Smooth muscle cell (in vitro differentiated cells): ENCODE results near the gene EFHC1. TPM values are rescaled to one million over a fixed set of nuclear protein-coding genes. Genes with fewer than 3 reads are reported as not detected.

Experiments used
- DNase-seq: peaks from one replicate; lab custom pipeline; 2025; ENCODE audit not compliant: unreplicated experiment; lab: John Stamatoyannopoulos, UW
- H2AFZ ChIP-seq: fragments of 200-600 bp; sonication (generic); 2 replicates; pipeline ENCODE4 v1.6.0; 2016; ENCODE audit warnings: antibody characterized with exemption, low read depth, mild to moderate bottlenecking
- H3F3A ChIP-seq: fragments of 200-600 bp; sonication (generic); 2 replicates; pipeline ENCODE4 v1.6.0; 2017; ENCODE audit warnings: antibody characterized with exemption, low read depth
- H3K27ac ChIP-seq: fragments of 200-600 bp; sonication (generic); 2 replicates; pipeline ENCODE4 v1.5.1; 2016; ENCODE audit warnings: low read depth, mild to moderate bottlenecking
- H3K27me3 ChIP-seq: fragments of 200-600 bp; sonication (generic); 2 replicates; pipeline ENCODE4 v1.6.1; 2016; ENCODE audit warnings: low read depth, mild to moderate bottlenecking
- H3K36me3 ChIP-seq: fragments of 200-600 bp; sonication (generic); 2 replicates; pipeline ENCODE4 v1.5.1; 2016; ENCODE audit warnings: low read depth
- H3K4me1 ChIP-seq: fragments of 200-600 bp; sonication (generic); 2 replicates; pipeline ENCODE4 v1.5.1; 2016; ENCODE audit warnings: low read depth
- H3K4me2 ChIP-seq: fragments of 200-600 bp; sonication (generic); 2 replicates; pipeline ENCODE4 v1.6.0; 2016; ENCODE audit warnings: mild to moderate bottlenecking
- H3K4me3 ChIP-seq: fragments of 200-600 bp; sonication (generic); 2 replicates; pipeline ENCODE4 v1.5.1; 2016; ENCODE audit warnings: mild to moderate bottlenecking
- H3K79me2 ChIP-seq: fragments of 200-600 bp; sonication (generic); 2 replicates; pipeline ENCODE4 v1.6.0; 2016; ENCODE audit warnings: low read depth, mild to moderate bottlenecking
- H3K9ac ChIP-seq: fragments of 200-600 bp; sonication (generic); 2 replicates; pipeline ENCODE4 v1.6.0; 2016; ENCODE audit warnings: low read depth
- H3K9me3 ChIP-seq: fragments of 200-600 bp; sonication (generic); replicated peaks from 2 replicates; pipeline ENCODE4 v1.5.1; 2016; ENCODE audit warnings: low read depth
- H4K20me1 ChIP-seq: fragments of 200-600 bp; sonication (generic); 2 replicates; pipeline ENCODE4 v1.6.0; 2016; ENCODE audit warnings: low read depth
- WGBS: methylation state at CpG from one replicate; pipeline ENCODE4 v1.1.7; 2016; ENCODE audit warnings: low lambda C conversion rate; 5-methylcytosine and 5-hydroxymethylcytosine counted together
- polyA plus RNA-seq: library from polyadenylated mRNA; unstranded; fragments of >200 nt; fragmentation: Nextera tagmentation; extraction: Ambion mirVana; gene quantifications from 2 replicates; pipeline ENCODE4 v1.2.1, GENCODE V29; 2016
- total RNA-seq: library from RNA; depleted of rRNA; stranded (reverse); fragments of >200 nt; gene quantifications from 2 replicates; pipeline ENCODE4 v1.2.3, GENCODE V29; 2014
- TF ChIP-seq, protein P1 (sequence below): fragments of 200-600 bp; sonication (generic); IDR thresholded peaks from 2 replicates; pipeline ENCODE4 v1.5.1; 2017; ENCODE audit warnings: borderline replicate concordance, mild to moderate bottlenecking, antibody characterized with exemption; ENCODE audit not compliant: insufficient read depth, poor library complexity, severe bottlenecking

The EFHC1 gene
- total and polyA plus RNA-seq, 2 experiments from 2014 or later = 11.0 to 25.9 TPM

DNA sequence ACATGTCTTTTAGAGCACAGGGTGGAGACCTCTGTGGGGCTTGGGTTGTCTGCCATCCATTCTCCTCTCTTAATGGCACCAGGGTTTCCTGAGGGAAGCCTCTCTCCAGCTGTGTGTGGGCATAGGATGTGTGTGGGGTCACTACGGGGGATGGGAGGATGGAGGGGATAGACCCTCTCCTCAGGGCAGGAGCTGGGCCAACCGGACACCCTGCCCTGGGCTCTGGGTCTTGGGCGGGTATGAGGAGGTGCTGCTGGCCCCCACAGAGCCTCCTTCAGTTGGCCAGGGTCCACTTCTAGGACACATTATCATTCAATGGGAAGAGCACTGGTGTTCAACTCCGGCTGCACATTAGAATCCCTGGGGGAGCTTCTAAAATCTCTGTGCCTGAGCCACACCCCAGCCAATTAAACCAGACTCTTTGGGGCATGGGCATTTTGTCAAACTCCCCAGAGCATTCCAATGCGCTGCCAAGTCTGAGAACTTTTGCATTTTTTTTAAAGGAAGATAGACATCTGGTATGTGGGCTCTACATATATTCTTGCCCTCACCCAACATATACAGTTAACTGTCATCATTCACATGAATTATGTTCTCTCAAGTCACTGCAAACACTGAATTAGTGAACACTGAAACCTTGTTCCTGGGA, 118.2 kb downstream of the EFHC1 start:
- H3K4me3 ChIP-seq = no peak overlapping the region
- WGBS = 98% methylated on average over 5 of the region's 5 CpGs
- no peak overlapping the region for H3K9ac ChIP-seq
- H3K4me1 ChIP-seq = peaks cover 17% of the 10 kb centered on the region
- no peak for DNase-seq
- no peaks in the 10 kb centered on the region for H3K9me3 ChIP-seq
- no peak overlapping the region for H2AFZ ChIP-seq
- H3F3A ChIP-seq = peaks cover 7% of the 10 kb centered on the region
- TF ChIP-seq, protein P1, sequence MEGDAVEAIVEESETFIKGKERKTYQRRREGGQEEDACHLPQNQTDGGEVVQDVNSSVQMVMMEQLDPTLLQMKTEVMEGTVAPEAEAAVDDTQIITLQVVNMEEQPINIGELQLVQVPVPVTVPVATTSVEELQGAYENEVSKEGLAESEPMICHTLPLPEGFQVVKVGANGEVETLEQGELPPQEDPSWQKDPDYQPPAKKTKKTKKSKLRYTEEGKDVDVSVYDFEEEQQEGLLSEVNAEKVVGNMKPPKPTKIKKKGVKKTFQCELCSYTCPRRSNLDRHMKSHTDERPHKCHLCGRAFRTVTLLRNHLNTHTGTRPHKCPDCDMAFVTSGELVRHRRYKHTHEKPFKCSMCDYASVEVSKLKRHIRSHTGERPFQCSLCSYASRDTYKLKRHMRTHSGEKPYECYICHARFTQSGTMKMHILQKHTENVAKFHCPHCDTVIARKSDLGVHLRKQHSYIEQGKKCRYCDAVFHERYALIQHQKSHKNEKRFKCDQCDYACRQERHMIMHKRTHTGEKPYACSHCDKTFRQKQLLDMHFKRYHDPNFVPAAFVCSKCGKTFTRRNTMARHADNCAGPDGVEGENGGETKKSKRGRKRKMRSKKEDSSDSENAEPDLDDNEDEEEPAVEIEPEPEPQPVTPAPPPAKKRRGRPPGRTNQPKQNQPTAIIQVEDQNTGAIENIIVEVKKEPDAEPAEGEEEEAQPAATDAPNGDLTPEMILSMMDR = no peak
- H3K27me3 ChIP-seq = no peaks in the 10 kb centered on the region
- H3K36me3 ChIP-seq = no peaks in the 10 kb centered on the region
- H3K27ac ChIP-seq = peak overlapping the region; percentile 71
- peak overlapping the region; percentile 72 for H3K4me2 ChIP-seq
- H3K79me2 ChIP-seq = peaks cover 53% of the 10 kb centered on the region
- H4K20me1 ChIP-seq = no peaks in the 10 kb centered on the region

DNA sequence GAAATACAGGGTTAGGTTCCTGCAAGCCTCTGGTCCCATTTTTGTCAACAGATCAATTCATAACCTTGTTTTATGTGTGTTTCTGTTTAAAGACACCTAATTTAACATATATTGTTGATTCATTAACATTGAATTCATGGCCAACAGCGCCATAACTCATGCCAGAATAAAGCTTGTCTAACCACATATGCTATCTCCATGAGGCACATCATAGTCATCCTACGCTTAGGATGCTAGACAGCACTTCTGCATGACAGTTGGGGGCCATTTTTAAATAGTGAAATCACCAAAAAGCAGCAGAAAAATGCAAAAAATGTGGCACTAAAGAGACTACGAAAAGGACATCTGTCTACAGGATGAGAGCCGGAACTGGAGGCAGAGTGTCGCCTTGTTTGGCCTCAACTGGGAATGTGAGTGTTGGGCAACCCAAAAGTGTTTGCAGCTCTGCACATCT, 118.8 kb downstream of the EFHC1 start:
- no peaks in the 10 kb centered on the region for H3K27me3 ChIP-seq
- H3K4me2 ChIP-seq = peak overlapping the region; percentile 72
- TF ChIP-seq, protein P1 = no peak
- H3K4me3 ChIP-seq = no peak overlapping the region
- H2AFZ ChIP-seq = no peak overlapping the region
- no peaks in the 10 kb centered on the region for H3K36me3 ChIP-seq
- H3K4me1 ChIP-seq = peaks cover 21% of the 10 kb centered on the region
- H3K9ac ChIP-seq = no peak overlapping the region
- DNase-seq = no peak
- no peaks in the 10 kb centered on the region for H3K9me3 ChIP-seq
- H3K27ac ChIP-seq = peak overlapping the region; percentile 71
- H3K79me2 ChIP-seq = peaks cover 50% of the 10 kb centered on the region
- peaks cover 7% of the 10 kb centered on the region for H3F3A ChIP-seq
- no peaks in the 10 kb centered on the region for H4K20me1 ChIP-seq
- WGBS = 26% methylated on average over 5 of the region's 5 CpGs

DNA sequence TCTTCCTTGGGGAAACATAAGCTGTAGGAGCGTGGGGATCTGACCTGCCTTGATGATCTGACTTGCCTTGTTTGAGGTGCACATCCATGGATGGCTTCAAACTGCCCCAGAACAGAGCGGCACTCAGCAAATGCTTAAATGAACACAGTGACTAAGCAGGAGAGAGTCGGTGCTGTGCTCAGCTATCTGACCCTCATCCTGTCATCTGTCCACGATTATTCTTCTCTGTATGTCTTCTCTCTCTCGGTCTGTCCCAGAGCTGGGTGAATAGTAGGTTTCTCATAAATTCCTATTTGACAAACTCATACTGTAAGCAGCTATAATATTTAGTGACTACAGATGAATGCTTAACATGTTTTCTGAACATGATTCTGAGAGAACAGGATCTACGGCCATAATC, 119.5 kb downstream of the EFHC1 start:
- H3K4me1 ChIP-seq = peaks cover 23% of the 10 kb centered on the region
- peaks cover 7% of the 10 kb centered on the region for H3F3A ChIP-seq

More for the DNA sequence above, 119.5 kb downstream of the EFHC1 start:
- WGBS = 32% methylated on average over 6 of the region's 6 CpGs
- H3K9ac ChIP-seq = no peak overlapping the region
- peaks cover 50% of the 10 kb centered on the region for H3K79me2 ChIP-seq
- H3K27ac ChIP-seq = peak overlapping the region; percentile 71
- no peaks in the 10 kb centered on the region for H4K20me1 ChIP-seq
- H3K9me3 ChIP-seq = no peaks in the 10 kb centered on the region
- H3K27me3 ChIP-seq = no peaks in the 10 kb centered on the region
- no peak overlapping the region for H2AFZ ChIP-seq
- H3K4me2 ChIP-seq = peak overlapping the region; percentile 72
- H3K36me3 ChIP-seq = no peaks in the 10 kb centered on the region
- no peak for DNase-seq
- TF ChIP-seq, protein P1 = no peak
- no peak overlapping the region for H3K4me3 ChIP-seq
